ENCODE results near the gene CNST. TPM values are rescaled to one million over a fixed set of nuclear protein-coding genes. Genes with fewer than 3 reads are reported as not detected.
"Not testable (repeated sequence)": the region's sequence is repeated elsewhere in the genome, so short reads cannot be mapped to it uniquely, and the experiment has no call there.

The CNST gene
- polyA plus RNA-seq, 10 donors, result 9.8 to 15.3 (median 12.5) TPM

- DNase-seq, result no peak
These were observed 52.1 kb downstream of the CNST start for GRCh38 chr1:246618240-246618808.

GRCh38 chr1:246622035-246622652 is 55.9 kb downstream of the CNST start:
- DNase-seq, result no peak

- DNase-seq, result no peak
These were observed 57.8 kb downstream of the CNST start for GRCh38 chr1:246624091-246624490.

GRCh38 chr1:246629030-246629429 is 62.8 kb downstream of the CNST start:
- no peak for DNase-seq

GRCh38 chr1:246629976-246630375 is 63.7 kb downstream of the CNST start:
- no peak for DNase-seq

- no peak for DNase-seq
These were observed 65.2 kb downstream of the CNST start for GRCh38 chr1:246631426-246631825.

- peak in 1 of 3 donors; percentile 59 for DNase-seq
These were observed 66.3 kb downstream of the CNST start for GRCh38 chr1:246632281-246633168.

- DNase-seq, result not testable (repeated sequence)
These were observed 68.4 kb downstream of the CNST start for GRCh38 chr1:246634659-246635058.

GRCh38 chr1:246638941-246639655 is 72.8 kb downstream of the CNST start:
- no peak for DNase-seq

- no peak for DNase-seq
These were observed 73.5 kb downstream of the CNST start for GRCh38 chr1:246639732-246640131.

- no peak for DNase-seq
These were observed 74.5 kb downstream of the CNST start for GRCh38 chr1:246640747-246641146.

GRCh38 chr1:246641394-246641793 is 75.1 kb downstream of the CNST start:
- peak in 1 of 3 donors; percentile 30 for DNase-seq

GRCh38 chr1:246642719-246643118 is 76.5 kb downstream of the CNST start:
- no peak for DNase-seq

- peak; percentile 63 to 82 (median 68) for DNase-seq
These were observed 80.9 kb downstream of the CNST start for GRCh38 chr1:246647113-246647512.

- peak in 2 of 3 donors; percentile 17 to 25 for DNase-seq
These were observed 81.3 kb downstream of the CNST start for GRCh38 chr1:246647513-246647912.

GRCh38 chr1:246651012-246651695 is 84.9 kb downstream of the CNST start:
- no peak for DNase-seq

GRCh38 chr1:246658567-246658966 is 92.3 kb downstream of the CNST start:
- no peak for DNase-seq

- DNase-seq, result no peak
These were observed 93.4 kb downstream of the CNST start for GRCh38 chr1:246659594-246660140.

GRCh38 chr1:246661451-246661850 is 95.2 kb downstream of the CNST start:
- DNase-seq, result no peak

- DNase-seq, result no peak
These were observed 101.5 kb downstream of the CNST start for GRCh38 chr1:246667773-246668172.

GRCh38 chr1:246669659-246670058 is 103.4 kb downstream of the CNST start:
- DNase-seq, result no peak
